Measurements from ENCODE around the gene KLHL40. TPM values are rescaled to one million over a fixed set of nuclear protein-coding genes. Genes with fewer than 3 reads are reported as not detected.

KLHL40 gene
- total and polyA plus RNA-seq, 8 donors, result not detected

DNA sequence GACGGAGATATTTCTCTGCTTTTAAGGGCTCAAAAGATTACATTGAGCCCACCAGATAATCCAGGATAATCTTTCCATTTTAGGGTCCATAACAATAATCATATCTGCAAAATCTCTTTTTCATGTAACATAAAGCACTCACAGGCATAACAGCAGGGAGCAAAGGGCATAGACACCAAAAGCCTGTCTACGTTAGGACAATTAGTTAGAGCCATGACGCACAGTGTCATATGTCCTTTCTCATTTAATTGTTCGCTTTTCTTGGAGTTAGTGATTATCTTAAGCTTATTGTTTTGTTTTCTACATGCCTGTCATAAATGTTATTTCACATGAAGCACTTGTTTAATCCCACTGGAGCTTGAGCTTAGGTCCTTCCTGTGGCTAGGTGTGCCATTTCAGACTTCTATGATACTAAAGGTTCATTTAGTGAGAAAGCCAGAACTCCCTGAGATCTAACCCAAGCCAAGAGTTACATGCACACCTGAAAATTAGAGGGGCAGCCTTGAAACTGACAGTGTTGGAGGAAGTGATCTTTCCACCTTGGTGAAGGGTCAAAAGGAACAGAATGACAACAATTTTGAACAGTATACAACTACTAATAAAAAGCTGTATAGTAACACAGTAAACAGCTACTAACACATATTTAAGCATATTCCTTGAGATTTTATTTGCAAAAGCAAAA lies 29.0 kb downstream of the KLHL40 start:
- TF ChIP-seq, protein P1, sequence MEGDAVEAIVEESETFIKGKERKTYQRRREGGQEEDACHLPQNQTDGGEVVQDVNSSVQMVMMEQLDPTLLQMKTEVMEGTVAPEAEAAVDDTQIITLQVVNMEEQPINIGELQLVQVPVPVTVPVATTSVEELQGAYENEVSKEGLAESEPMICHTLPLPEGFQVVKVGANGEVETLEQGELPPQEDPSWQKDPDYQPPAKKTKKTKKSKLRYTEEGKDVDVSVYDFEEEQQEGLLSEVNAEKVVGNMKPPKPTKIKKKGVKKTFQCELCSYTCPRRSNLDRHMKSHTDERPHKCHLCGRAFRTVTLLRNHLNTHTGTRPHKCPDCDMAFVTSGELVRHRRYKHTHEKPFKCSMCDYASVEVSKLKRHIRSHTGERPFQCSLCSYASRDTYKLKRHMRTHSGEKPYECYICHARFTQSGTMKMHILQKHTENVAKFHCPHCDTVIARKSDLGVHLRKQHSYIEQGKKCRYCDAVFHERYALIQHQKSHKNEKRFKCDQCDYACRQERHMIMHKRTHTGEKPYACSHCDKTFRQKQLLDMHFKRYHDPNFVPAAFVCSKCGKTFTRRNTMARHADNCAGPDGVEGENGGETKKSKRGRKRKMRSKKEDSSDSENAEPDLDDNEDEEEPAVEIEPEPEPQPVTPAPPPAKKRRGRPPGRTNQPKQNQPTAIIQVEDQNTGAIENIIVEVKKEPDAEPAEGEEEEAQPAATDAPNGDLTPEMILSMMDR (IDR thresholded peaks at IDR 0.05), result no peak
- H3K4me3 ChIP-seq, result no peak overlapping the region
- DNase-seq (no peak), ATAC-seq (no peak)
- H3K27ac ChIP-seq, result no peak overlapping the region
- H3K27me3 ChIP-seq, result no peaks in the 10 kb centered on the region
- H3K9me3 ChIP-seq, result no peaks in the 10 kb centered on the region
- no peaks in the 10 kb centered on the region for H3K4me1 ChIP-seq
- H3K36me3 ChIP-seq, result no peaks in the 10 kb centered on the region
- intact Hi-C loops (cut with DNase I), result no loop called here

DNA sequence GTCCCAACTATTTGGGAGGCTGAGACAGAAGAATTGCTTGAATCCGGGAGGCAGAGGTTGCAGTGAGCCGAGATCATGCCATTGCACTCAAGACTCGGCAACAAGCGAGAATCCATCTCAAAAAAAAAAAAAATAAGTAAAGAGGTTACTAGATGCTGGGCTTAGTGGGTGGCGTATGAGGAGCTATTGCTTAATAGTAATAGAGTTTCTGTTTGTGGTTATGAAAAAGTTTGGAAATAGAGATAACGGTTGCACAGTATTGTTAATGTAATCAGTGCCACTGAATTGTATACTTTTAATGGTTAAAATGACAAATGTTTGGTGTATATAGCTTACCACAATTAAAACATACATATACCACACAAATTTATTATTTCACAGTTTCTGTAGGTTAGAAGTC lies 32.0 kb downstream of the KLHL40 start:
- Histone ChIP-seq H3K4me1 (no peaks in the 10 kb centered on the region), H3K9me3 (no peaks in the 10 kb centered on the region), H3K36me3 (no peaks in the 10 kb centered on the region), H3K27me3 (no peaks in the 10 kb centered on the region), H3K4me3 (no peak overlapping the region), H3K27ac (no peak overlapping the region)
- no peak for ATAC-seq
- TF ChIP-seq, protein P1 (IDR thresholded peaks at IDR 0.05), result no peak
- no peak for DNase-seq
- intact Hi-C loops (cut with DNase I), result no loop called here

DNA sequence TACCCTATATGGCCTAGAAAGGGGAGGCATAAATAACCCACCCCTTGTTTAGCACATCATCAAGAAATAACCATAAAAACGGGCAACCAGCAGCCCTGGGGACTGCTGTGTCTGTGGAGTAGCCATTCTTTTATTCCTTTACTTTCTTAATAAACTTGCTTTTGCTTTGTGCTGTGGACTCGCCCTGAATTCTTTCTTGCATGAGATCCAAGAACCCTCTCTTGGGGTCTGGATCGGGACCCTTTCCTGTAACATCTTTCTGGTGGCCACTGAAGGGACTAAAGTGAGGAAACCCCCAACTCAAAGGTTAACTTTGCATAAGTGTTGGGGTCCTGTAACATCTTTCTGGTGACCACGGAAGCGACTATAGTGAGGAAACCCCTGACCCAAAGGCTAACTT lies 33.0 kb downstream of the KLHL40 start:
- no peaks in the 10 kb centered on the region for H3K9me3 ChIP-seq
- H3K36me3 ChIP-seq, result no peaks in the 10 kb centered on the region
- no peaks in the 10 kb centered on the region for H3K4me1 ChIP-seq
- no peak for DNase-seq
- no peak overlapping the region for H3K27ac ChIP-seq
- intact Hi-C loops (cut with DNase I), result no loop called here
- no peak overlapping the region for H3K4me3 ChIP-seq
- TF ChIP-seq, protein P1 (IDR thresholded peaks at IDR 0.05), result no peak
- H3K27me3 ChIP-seq, result no peaks in the 10 kb centered on the region
- no peak for ATAC-seq

DNA sequence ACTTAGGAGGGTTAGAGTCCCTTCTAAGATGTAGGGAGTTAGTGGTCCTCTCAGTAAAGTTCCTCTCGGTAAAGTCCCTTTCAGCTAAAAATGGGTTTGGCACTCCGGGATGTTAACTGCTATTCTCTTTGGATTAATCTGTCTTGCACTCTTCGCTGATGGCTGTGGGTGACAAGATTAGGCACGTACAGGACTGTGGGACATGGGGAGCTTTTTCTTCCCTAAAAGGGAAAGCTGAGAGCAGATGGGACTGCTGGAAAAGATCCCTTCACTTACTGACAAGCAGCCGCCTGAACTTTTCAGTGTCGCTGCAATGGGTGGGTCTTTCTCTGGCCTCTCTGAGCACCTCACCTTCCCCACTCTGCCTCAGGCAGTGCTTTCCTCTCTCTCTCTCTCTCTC lies 33.7 kb downstream of the KLHL40 start:
- Histone ChIP-seq H3K9me3 (no peaks in the 10 kb centered on the region), H3K4me1 (no peaks in the 10 kb centered on the region), H3K27ac (no peak overlapping the region), H3K27me3 (no peaks in the 10 kb centered on the region), H3K36me3 (no peaks in the 10 kb centered on the region), H3K4me3 (no peak overlapping the region)
- no peak for DNase-seq
- ATAC-seq, result no peak
- intact Hi-C loops (cut with DNase I), result no loop called here
- TF ChIP-seq, protein P1 (IDR thresholded peaks at IDR 0.05), result no peak

DNA sequence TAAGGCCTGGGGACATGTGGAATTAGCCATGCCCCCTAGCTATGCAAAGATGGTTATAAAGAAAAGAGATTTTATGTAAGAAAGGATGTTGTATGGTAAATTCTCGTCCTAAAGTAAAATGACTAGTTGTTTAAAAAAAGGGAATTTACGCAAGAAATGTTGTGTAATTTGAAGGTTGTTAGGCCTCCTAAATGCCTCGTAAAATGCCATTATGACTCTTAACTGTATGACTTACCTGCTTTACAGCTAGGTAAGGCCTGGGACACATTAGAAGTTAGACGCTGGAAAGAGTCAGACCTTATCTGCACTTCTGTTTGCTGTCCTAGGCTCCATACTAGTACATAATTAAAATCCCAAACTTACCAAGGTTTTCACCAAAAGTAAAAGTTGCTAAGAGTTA lies 34.8 kb downstream of the KLHL40 start:
- DNase-seq, result no peak
- H3K27ac ChIP-seq, result no peak overlapping the region
- ATAC-seq, result no peak
- no peaks in the 10 kb centered on the region for H3K4me1 ChIP-seq
- intact Hi-C loops (cut with DNase I), result no loop called here
- TF ChIP-seq, protein P1 (IDR thresholded peaks at IDR 0.05), result no peak
- H3K9me3 ChIP-seq, result no peaks in the 10 kb centered on the region
- no peaks in the 10 kb centered on the region for H3K36me3 ChIP-seq
- no peak overlapping the region for H3K4me3 ChIP-seq
- H3K27me3 ChIP-seq, result no peaks in the 10 kb centered on the region
